Astrocyte (in vitro differentiated cells and primary cell): ENCODE measurements around the gene EVL. TPM values are rescaled to one million over a fixed set of nuclear protein-coding genes. Genes with fewer than 3 reads are reported as not detected.

ENCODE experiments used
- DNase-seq: peaks from one replicate; pipeline ENCODE4 v3.0.0-alpha.2; 2010; ENCODE audit warnings: low read depth
- FAIRE-seq: peaks from 2 replicates; lab custom pipeline; 2011; peaks lifted over from hg19 to GRCh38; lab: Jason Lieb, UNC
- H2AFZ ChIP-seq: 2 replicates; pipeline ENCODE4 v1.6.0; 2012; ENCODE audit warnings: low read depth, low read length, inconsistent platforms
- H3K27ac ChIP-seq: 2 replicates; pipeline ENCODE4 v1.5.1; 2011; ENCODE audit warnings: low read depth, low read length, inconsistent platforms
- H3K27me3 ChIP-seq: 2 replicates; pipeline ENCODE4 v1.6.0; 2011; ENCODE audit warnings: low read length, inconsistent platforms; ENCODE audit not compliant: insufficient read depth
- H3K36me3 ChIP-seq: 2 replicates; pipeline ENCODE4 v1.5.1; 2011; ENCODE audit warnings: low read length, inconsistent platforms; ENCODE audit not compliant: insufficient read depth
- H3K4me1 ChIP-seq: 2 replicates; pipeline ENCODE4 v1.5.1; 2011; ENCODE audit warnings: low read length, inconsistent platforms; ENCODE audit not compliant: insufficient read depth
- H3K4me2 ChIP-seq: 2 replicates; pipeline ENCODE4 v1.6.0; 2012; ENCODE audit warnings: low read length, inconsistent platforms
- H3K4me3 ChIP-seq: 2 replicates; pipeline ENCODE4 v1.5.1; 2011; ENCODE audit warnings: low read depth, mild to moderate bottlenecking, low read length, inconsistent platforms; ENCODE audit not compliant: insufficient read depth
- H3K79me2 ChIP-seq: 2 replicates; pipeline ENCODE4 v1.6.0; 2012; ENCODE audit warnings: mild to moderate bottlenecking, low read length, inconsistent platforms; ENCODE audit not compliant: insufficient read depth
- H3K9ac ChIP-seq: 2 replicates; pipeline ENCODE4 v1.6.0; 2012; ENCODE audit warnings: mild to moderate bottlenecking, low read length, inconsistent platforms
- H3K9me3 ChIP-seq: 2 replicates; pipeline ENCODE4 v1.5.1; 2012; ENCODE audit warnings: low read depth, mild to moderate bottlenecking, low read length, inconsistent platforms; ENCODE audit not compliant: insufficient read depth
- H4K20me1 ChIP-seq: 2 replicates; pipeline ENCODE4 v1.6.0; 2012; ENCODE audit warnings: low read length, inconsistent platforms; ENCODE audit not compliant: insufficient read depth
- H3K27ac Mint-ChIP-seq: one replicate; pipeline ENCODE4 v1.8.0; 2021; ENCODE audit warnings: mild to moderate bottlenecking, mixed read lengths; ENCODE audit not compliant: unreplicated experiment
- H3K27me3 Mint-ChIP-seq: one replicate; pipeline ENCODE4 v1.8.0; 2021; ENCODE audit warnings: low read depth, mixed read lengths; ENCODE audit not compliant: unreplicated experiment
- H3K36me3 Mint-ChIP-seq: one replicate; pipeline ENCODE4 v1.8.0; 2021; ENCODE audit warnings: low read depth, mixed read lengths; ENCODE audit not compliant: unreplicated experiment
- H3K4me1 Mint-ChIP-seq: one replicate; pipeline ENCODE4 v1.8.0; 2021; ENCODE audit warnings: low read depth, mixed read lengths; ENCODE audit not compliant: unreplicated experiment
- H3K4me3 Mint-ChIP-seq: one replicate; pipeline ENCODE4 v1.8.0; 2021; ENCODE audit warnings: mild to moderate bottlenecking, moderate library complexity, mixed read lengths; ENCODE audit not compliant: unreplicated experiment
- H3K9me3 Mint-ChIP-seq: one replicate; pipeline ENCODE4 v1.8.0; 2021; ENCODE audit warnings: mild to moderate bottlenecking, mixed read lengths; ENCODE audit not compliant: unreplicated experiment
- EZH2 ChIP-seq: IDR thresholded peaks from 2 replicates; pipeline ENCODE4 v1.6.1; 2012; ENCODE audit warnings: mild to moderate bottlenecking, low read length, inconsistent platforms; ENCODE audit not compliant: insufficient read depth
- total RNA-seq: library from RNA; stranded (reverse); gene quantifications from 2 replicates; pipeline ENCODE4 v1.2.1, GENCODE V29; 2021
- TF ChIP-seq, protein P1 (sequence below): IDR thresholded peaks from 2 replicates; pipeline ENCODE4 v1.5.1; 2011; ENCODE audit warnings: low read depth, mild to moderate bottlenecking, inconsistent platforms, low read length, moderate library complexity; ENCODE audit not compliant: insufficient read depth

The EVL gene
- total RNA-seq, 1 donor from 2014 or later: 48.9 TPM

DNA sequence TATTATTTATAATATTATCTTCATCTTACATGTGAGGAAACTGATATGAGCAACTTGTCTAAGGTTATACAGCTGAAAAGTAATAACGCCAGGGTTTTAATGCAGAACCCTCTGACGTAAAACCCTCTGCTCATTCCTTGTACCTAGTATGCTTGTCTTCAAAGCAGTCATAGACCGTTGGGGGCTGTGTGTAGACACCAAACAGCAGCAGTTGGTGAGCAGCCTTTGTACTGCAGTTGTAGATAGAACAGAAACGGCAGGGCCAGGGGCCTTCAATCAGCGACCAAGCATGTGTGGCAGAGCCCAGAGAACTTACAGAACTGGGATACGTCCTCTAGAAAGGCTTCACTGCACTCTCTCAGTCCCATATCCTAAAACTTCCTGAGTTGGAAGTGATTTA, 28.1 kb downstream of the EVL start:
- Histone ChIP-seq H3K4me2 (no peak overlapping the region), H3K27me3 (no peaks in the 10 kb centered on the region), H3K9ac (no peak overlapping the region), H3K27ac (no peak overlapping the region), H2AFZ (no peak overlapping the region), H3K79me2 (peaks cover 3% of the 10 kb centered on the region), H3K9me3 (no peaks in the 10 kb centered on the region), H3K4me1 (peaks cover 8% of the 10 kb centered on the region), H3K4me3 (no peak overlapping the region), H3K36me3 (peaks cover 4% of the 10 kb centered on the region), H4K20me1 (peaks cover 45% of the 10 kb centered on the region)
- TF ChIP-seq EZH2: no peak
- TF ChIP-seq, protein P1, sequence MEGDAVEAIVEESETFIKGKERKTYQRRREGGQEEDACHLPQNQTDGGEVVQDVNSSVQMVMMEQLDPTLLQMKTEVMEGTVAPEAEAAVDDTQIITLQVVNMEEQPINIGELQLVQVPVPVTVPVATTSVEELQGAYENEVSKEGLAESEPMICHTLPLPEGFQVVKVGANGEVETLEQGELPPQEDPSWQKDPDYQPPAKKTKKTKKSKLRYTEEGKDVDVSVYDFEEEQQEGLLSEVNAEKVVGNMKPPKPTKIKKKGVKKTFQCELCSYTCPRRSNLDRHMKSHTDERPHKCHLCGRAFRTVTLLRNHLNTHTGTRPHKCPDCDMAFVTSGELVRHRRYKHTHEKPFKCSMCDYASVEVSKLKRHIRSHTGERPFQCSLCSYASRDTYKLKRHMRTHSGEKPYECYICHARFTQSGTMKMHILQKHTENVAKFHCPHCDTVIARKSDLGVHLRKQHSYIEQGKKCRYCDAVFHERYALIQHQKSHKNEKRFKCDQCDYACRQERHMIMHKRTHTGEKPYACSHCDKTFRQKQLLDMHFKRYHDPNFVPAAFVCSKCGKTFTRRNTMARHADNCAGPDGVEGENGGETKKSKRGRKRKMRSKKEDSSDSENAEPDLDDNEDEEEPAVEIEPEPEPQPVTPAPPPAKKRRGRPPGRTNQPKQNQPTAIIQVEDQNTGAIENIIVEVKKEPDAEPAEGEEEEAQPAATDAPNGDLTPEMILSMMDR: no peak
- Mint-ChIP-seq H3K4me3 (no peak overlapping the region), H3K36me3 (peaks cover 16% of the 10 kb centered on the region), H3K9me3 (no peaks in the 10 kb centered on the region), H3K27me3 (no peaks in the 10 kb centered on the region), H3K27ac (no peak overlapping the region), H3K4me1 (no peaks in the 10 kb centered on the region)
- FAIRE-seq (no peak), DNase-seq (no peak)

DNA sequence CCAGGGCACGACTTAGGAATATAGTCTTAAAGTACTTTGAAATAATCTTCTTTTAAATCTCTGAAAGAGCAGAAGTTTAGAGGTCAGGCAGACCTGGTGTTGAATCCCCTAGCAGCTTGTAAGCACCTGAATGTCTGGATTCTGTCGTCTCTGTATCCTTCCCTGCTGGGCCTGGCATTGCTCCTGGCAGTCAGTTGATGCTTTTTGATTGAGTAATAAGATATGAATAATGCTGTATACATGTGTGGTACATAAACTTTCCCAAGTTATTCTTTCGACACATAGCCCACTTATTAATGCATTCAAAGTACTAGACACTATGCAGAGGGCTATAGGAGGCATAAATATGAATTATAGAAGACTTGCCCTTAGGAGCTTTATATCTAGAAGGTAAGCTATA, 31.4 kb downstream of the EVL start:
- Histone ChIP-seq H3K9me3 (no peaks in the 10 kb centered on the region), H3K79me2 (peaks cover 6% of the 10 kb centered on the region), H3K4me1 (peaks cover 8% of the 10 kb centered on the region), H4K20me1 (peaks cover 43% of the 10 kb centered on the region), H3K9ac (no peak overlapping the region), H3K36me3 (no peaks in the 10 kb centered on the region), H3K4me3 (no peak overlapping the region), H3K27ac (peak overlapping the region; percentile 26), H3K27me3 (no peaks in the 10 kb centered on the region), H2AFZ (no peak overlapping the region), H3K4me2 (no peak overlapping the region)
- DNase-seq (peak; percentile 37), FAIRE-seq (no peak)
- no peaks in the 10 kb centered on the region for H3K9me3 Mint-ChIP-seq
- H3K4me3 Mint-ChIP-seq: no peak overlapping the region
- H3K27me3 Mint-ChIP-seq: no peaks in the 10 kb centered on the region
- H3K36me3 Mint-ChIP-seq: peaks cover 18% of the 10 kb centered on the region
- no peaks in the 10 kb centered on the region for H3K4me1 Mint-ChIP-seq
- TF ChIP-seq, protein P1: no peak
- TF ChIP-seq EZH2: no peak
- H3K27ac Mint-ChIP-seq: no peak overlapping the region

DNA sequence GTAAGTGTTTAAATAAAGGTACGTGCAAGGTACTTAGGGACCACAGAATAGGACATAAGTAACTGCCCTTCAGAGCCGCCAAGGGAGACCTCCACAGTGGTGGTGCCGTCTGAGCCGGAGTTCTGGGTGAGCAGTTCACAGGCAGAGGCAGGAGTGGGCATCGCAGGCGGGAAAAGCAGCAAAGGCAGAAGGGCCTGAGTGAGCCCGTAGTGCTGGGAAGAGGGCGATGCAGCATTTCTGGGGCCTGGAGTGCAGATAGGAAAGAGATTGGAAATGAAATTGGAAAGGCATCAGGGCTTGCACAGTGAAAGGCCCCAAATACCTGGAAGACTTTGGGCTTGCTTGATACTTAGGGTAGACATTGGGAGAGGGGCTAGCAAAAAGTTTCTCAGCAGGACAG, 32.9 kb downstream of the EVL start:
- no peak overlapping the region for H2AFZ ChIP-seq
- no peak overlapping the region for H3K27ac ChIP-seq
- Mint-ChIP-seq H3K27ac (no peak overlapping the region), H3K9me3 (no peaks in the 10 kb centered on the region), H3K36me3 (peaks cover 15% of the 10 kb centered on the region), H3K4me1 (no peaks in the 10 kb centered on the region), H3K4me3 (no peak overlapping the region), H3K27me3 (no peaks in the 10 kb centered on the region)
- H4K20me1 ChIP-seq: peaks cover 45% of the 10 kb centered on the region
- DNase-seq (no peak), FAIRE-seq (no peak)
- TF ChIP-seq EZH2: no peak
- TF ChIP-seq, protein P1: no peak
- peaks cover 6% of the 10 kb centered on the region for H3K79me2 ChIP-seq
- no peaks in the 10 kb centered on the region for H3K36me3 ChIP-seq
- no peak overlapping the region for H3K4me2 ChIP-seq
- no peak overlapping the region for H3K9ac ChIP-seq
- H3K4me1 ChIP-seq: peaks cover 10% of the 10 kb centered on the region
- H3K27me3 ChIP-seq: no peaks in the 10 kb centered on the region
- H3K4me3 ChIP-seq: no peak overlapping the region
- no peaks in the 10 kb centered on the region for H3K9me3 ChIP-seq
